ENCODE measurements around the gene SCYGR2. TPM values are rescaled to one million over a fixed set of nuclear protein-coding genes. Genes with fewer than 3 reads are reported as not detected.

SCYGR2 gene
- total and polyA plus RNA-seq, 2 of the 8 experiments (the other 6 are each of a cell fraction or from before 2014, with no cell fraction given), result not detected

- no peak for TF ChIP-seq NANOG (IDR thresholded peaks at IDR 0.05; ENCODE audit: insufficient read depth, low read depth, low read length, poor library complexity, severe bottlenecking)
- TF ChIP-seq KDM1A (IDR thresholded peaks at IDR 0.05; ENCODE audit: borderline replicate concordance, low read length), result no peak
- no peak for TF ChIP-seq BRCA1 (IDR thresholded peaks at IDR 0.05; ENCODE audit: low read depth, low read length)
- no peak for TF ChIP-seq KDM5A (IDR thresholded peaks at IDR 0.05; ENCODE audit: low read length)
- TF ChIP-seq CEBPB (IDR thresholded peaks at IDR 0.05; ENCODE audit: low read depth, low read length), result no peak
- no peak for TF ChIP-seq TEAD4 (IDR thresholded peaks at IDR 0.05; ENCODE audit: low read depth, low read length)
These were observed 5.9 kb upstream of the SCYGR2 start (continued) for GRCh38 chr2:227592694-227593387.
